Fibroblast of the aortic adventitia (primary cell): ENCODE measurements around the gene ATP6V0E1. TPM values are rescaled to one million over a fixed set of nuclear protein-coding genes. Genes with fewer than 3 reads are reported as not detected.
A peak's percentile ranks its signal among the peaks of the same experiment; 100 is the strongest.

Source experiments
- DNase-seq: peaks from one replicate; pipeline ENCODE4 v3.0.0-alpha.2; 2010; ENCODE audit warnings: low read depth
- H3K4me3 ChIP-seq: 2 replicates; pipeline ENCODE4 v1.5.1; 2011; ENCODE audit warnings: low read depth, mild to moderate bottlenecking, control low read depth, low read length, moderate library complexity
- CTCF ChIP-seq: IDR thresholded peaks from 2 replicates; pipeline ENCODE4 v1.5.1; 2011; ENCODE audit warnings: mild to moderate bottlenecking, low read length, control low read depth, inconsistent platforms; ENCODE audit not compliant: insufficient read depth
- total RNA-seq: library from RNA; depleted of rRNA; stranded (reverse); fragments of >200 nt; gene quantifications from 2 replicates; pipeline ENCODE4 v1.2.3, GENCODE V29; 2012; ENCODE audit warnings: low replicate concordance

The ATP6V0E1 gene
- total RNA-seq, 1 donor = 229 TPM

GRCh38 chr5:172941067-172941516 lies 42.5 kb upstream of the ATP6V0E1 start:
- peak; percentile 18 for DNase-seq
- TF ChIP-seq CTCF = no peak

GRCh38 chr5:172942556-172942955 lies 41.0 kb upstream of the ATP6V0E1 start:
- TF ChIP-seq CTCF = no peak
- no peak overlapping the region for H3K4me3 ChIP-seq
- DNase-seq = no peak

More at GRCh38 chr5:172941067-172941516, 42.5 kb upstream of the ATP6V0E1 start:
- no peak overlapping the region for H3K4me3 ChIP-seq

GRCh38 chr5:172943283-172943841 lies 40.2 kb upstream of the ATP6V0E1 start:
- TF ChIP-seq CTCF = no peak
- DNase-seq = peak; percentile 69
- H3K4me3 ChIP-seq = no peak overlapping the region

- no peak for DNase-seq
- TF ChIP-seq CTCF = no peak
- no peak overlapping the region for H3K4me3 ChIP-seq
Observed at GRCh38 chr5:172943906-172944305, 39.7 kb upstream of the ATP6V0E1 start.

GRCh38 chr5:172944741-172945140 lies 38.8 kb upstream of the ATP6V0E1 start:
- DNase-seq = peak; percentile 18
- no peak for TF ChIP-seq CTCF
- H3K4me3 ChIP-seq = no peak overlapping the region

- no peak for DNase-seq
Observed at GRCh38 chr5:172945151-172945550, 38.4 kb upstream of the ATP6V0E1 start.

More at GRCh38 chr5:172945151-172945550, 38.4 kb upstream of the ATP6V0E1 start:
- no peak for TF ChIP-seq CTCF
- H3K4me3 ChIP-seq = no peak overlapping the region
